ENCODE data around the gene SLC39A2.
A peak's percentile ranks its signal among the peaks of the same experiment; 100 is the strongest.

Gene SLC39A2

DNA sequence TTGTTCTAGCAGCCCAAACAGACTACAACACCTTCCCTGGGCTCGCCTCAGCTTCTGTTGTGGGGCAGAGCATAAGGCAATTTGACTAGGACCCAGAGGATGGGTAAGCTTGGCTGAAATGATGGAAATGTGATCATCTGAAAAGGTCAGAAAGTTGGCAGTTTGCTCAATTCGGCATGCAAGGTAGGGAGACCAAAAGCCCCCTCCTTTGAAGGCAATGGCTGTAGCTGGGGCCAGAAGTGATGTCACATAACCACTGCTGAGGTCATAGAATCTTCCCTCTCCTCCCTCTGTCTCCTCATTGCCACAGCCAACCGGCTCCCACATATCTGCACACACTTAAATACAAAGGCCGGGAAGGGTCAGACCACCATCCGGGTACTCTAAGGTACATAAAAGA, 30.8 kb downstream of the SLC39A2 start, which contains the start of gene TPPP2 (continued):
- TF ChIP-seq, protein P1, sequence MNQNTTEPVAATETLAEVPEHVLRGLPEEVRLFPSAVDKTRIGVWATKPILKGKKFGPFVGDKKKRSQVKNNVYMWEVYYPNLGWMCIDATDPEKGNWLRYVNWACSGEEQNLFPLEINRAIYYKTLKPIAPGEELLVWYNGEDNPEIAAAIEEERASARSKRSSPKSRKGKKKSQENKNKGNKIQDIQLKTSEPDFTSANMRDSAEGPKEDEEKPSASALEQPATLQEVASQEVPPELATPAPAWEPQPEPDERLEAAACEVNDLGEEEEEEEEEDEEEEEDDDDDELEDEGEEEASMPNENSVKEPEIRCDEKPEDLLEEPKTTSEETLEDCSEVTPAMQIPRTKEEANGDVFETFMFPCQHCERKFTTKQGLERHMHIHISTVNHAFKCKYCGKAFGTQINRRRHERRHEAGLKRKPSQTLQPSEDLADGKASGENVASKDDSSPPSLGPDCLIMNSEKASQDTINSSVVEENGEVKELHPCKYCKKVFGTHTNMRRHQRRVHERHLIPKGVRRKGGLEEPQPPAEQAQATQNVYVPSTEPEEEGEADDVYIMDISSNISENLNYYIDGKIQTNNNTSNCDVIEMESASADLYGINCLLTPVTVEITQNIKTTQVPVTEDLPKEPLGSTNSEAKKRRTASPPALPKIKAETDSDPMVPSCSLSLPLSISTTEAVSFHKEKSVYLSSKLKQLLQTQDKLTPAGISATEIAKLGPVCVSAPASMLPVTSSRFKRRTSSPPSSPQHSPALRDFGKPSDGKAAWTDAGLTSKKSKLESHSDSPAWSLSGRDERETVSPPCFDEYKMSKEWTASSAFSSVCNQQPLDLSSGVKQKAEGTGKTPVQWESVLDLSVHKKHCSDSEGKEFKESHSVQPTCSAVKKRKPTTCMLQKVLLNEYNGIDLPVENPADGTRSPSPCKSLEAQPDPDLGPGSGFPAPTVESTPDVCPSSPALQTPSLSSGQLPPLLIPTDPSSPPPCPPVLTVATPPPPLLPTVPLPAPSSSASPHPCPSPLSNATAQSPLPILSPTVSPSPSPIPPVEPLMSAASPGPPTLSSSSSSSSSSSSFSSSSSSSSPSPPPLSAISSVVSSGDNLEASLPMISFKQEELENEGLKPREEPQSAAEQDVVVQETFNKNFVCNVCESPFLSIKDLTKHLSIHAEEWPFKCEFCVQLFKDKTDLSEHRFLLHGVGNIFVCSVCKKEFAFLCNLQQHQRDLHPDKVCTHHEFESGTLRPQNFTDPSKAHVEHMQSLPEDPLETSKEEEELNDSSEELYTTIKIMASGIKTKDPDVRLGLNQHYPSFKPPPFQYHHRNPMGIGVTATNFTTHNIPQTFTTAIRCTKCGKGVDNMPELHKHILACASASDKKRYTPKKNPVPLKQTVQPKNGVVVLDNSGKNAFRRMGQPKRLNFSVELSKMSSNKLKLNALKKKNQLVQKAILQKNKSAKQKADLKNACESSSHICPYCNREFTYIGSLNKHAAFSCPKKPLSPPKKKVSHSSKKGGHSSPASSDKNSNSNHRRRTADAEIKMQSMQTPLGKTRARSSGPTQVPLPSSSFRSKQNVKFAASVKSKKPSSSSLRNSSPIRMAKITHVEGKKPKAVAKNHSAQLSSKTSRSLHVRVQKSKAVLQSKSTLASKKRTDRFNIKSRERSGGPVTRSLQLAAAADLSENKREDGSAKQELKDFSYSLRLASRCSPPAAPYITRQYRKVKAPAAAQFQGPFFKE (tag by site-specific recombination; IDR thresholded peaks at IDR 0.05; ENCODE audit: borderline replicate concordance), result no peak
- TF ChIP-seq ZNF239 (tag by site-specific recombination; IDR thresholded peaks at IDR 0.05), result no peak
- no peak for TF ChIP-seq SETDB1 (IDR thresholded peaks at IDR 0.05; ENCODE audit: insufficient read length, low read length)

DNA sequence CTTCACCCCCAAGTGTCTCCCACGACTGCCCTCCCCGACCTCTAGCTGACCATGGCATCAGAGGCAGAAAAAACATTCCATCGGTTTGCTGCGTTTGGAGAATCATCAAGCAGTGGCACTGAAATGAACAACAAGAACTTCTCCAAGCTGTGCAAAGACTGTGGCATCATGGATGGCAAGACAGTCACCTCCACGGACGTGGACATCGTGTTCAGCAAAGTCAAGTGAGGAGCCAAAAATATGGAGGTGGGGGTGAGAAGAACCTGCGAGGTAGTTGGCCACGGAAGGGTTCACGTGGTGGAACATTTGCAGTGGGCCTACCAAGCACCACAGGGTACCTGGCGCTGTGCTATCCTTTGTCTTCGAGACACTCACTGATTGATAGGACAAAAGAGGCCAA, 31.4 kb downstream of the SLC39A2 start:
- Histone ChIP-seq H3K4me1 (ENCODE audit: control insufficient read depth, insufficient read depth, low read length) (peaks cover 5% of the 10 kb centered on the region; the same call in 1 of the 2 replicates), H3K36me3 (ENCODE audit: control insufficient read depth in 2 of 2, insufficient read depth in 1 of 2, low read length in 2 of 2) (no peaks in the 10 kb centered on the region), H3K27ac (ENCODE audit: extremely low read depth, low read depth, low read length) (no peak overlapping the region), H3K9me3 (ENCODE audit: control insufficient read depth, insufficient read depth, low read depth, low read length) (no peaks in the 10 kb centered on the region), H3K4me3 (ENCODE audit: low read depth, low read length) (no peak overlapping the region)
- CTCF ChIA-PET, result interaction anchor here (5.2 kb wide), 1 partner anchor 15 kb away, joined by 35 read pairs; no protein-coding TSS in a partner anchor
- POLR2A ChIA-PET, result no interaction called here
- TF ChIP-seq ZNF624 (tag by site-specific recombination; IDR thresholded peaks at IDR 0.05) (no peak), ZBTB8A (tag by site-specific recombination; IDR thresholded peaks at IDR 0.05) (no peak), ZNF341 (tag by site-specific recombination; IDR thresholded peaks at IDR 0.05; ENCODE audit: low read depth) (no peak), SALL2 (tag by site-specific recombination; IDR thresholded peaks at IDR 0.05; ENCODE audit: borderline replicate concordance) (no peak), ZNF548 (tag by site-specific recombination; IDR thresholded peaks at IDR 0.05) (no peak), GLI2 (tag by site-specific recombination; IDR thresholded peaks at IDR 0.05; ENCODE audit: borderline replicate concordance, low read depth) (no peak), OSR2 (tag by site-specific recombination; IDR thresholded peaks at IDR 0.05) (no peak)

DNA sequence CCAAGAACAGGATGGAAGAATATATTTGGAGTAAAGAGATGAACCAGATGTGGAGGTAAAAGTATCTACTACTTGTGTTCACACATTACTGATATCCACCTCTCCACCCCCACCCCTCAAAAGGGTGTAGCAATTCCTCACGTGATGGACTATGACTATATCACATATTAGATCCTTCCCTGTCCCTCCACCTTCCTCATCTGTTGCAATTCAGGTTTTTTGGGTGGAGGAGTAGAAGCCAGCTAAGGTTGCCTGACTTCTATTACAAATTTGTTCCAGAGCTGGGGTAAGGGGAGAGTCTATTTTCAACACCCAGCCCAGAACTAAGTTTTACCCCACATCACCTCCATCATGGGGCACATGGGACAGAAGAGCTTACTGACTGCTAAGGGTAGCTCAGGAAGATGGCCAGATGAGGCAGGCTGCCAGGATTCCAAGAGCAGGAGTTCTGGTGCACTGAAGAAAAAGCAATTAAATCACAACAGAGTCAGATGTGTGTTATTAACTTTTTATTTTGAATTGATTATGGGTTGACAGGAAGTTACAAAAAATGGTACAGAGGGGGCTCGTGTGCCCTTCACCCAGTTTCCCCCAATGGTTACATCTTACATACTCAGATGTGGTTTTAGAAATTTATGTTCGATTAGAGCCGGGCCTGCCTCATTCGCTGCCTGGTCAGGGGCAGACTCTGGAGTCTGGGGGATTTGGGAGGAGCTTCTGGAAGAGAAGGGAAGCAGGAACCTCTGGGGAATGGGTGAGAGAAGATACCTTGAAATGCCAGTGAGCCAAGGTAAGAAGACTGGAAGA, 33.4 kb downstream of the SLC39A2 start:
- ChIA-PET CTCF (interaction anchor here (0.7 to 5.2 kb wide), 7 partner anchors 8 to 72 kb away, joined by 3 to 35 read pairs (median 3); no protein-coding TSS in a partner anchor), POLR2A (interaction anchor here (1.6 kb wide), 1 partner anchor 13 kb away, joined by 3 read pairs; no protein-coding TSS in a partner anchor)
- Histone ChIP-seq H3K36me3 (ENCODE audit: control insufficient read depth in 2 of 2, insufficient read depth in 1 of 2, low read length in 2 of 2) (no peaks in the 10 kb centered on the region), H3K27ac (ENCODE audit: extremely low read depth, low read depth, low read length) (no peak overlapping the region), H3K9me3 (ENCODE audit: control insufficient read depth, insufficient read depth, low read depth, low read length) (no peaks in the 10 kb centered on the region), H3K4me3 (ENCODE audit: low read depth, low read length) (no peak overlapping the region), H3K4me1 (ENCODE audit: control insufficient read depth, insufficient read depth, low read length) (no peaks in the 10 kb centered on the region)
- TF ChIP-seq HOXD13 (CRISPR knock-in tag; IDR thresholded peaks at IDR 0.05; ENCODE audit: borderline replicate concordance), result no peak
- TF ChIP-seq ZNF529 (tag by site-specific recombination; IDR thresholded peaks at IDR 0.05; ENCODE audit: insufficient replicate concordance), result peak; percentile 96

DNA sequence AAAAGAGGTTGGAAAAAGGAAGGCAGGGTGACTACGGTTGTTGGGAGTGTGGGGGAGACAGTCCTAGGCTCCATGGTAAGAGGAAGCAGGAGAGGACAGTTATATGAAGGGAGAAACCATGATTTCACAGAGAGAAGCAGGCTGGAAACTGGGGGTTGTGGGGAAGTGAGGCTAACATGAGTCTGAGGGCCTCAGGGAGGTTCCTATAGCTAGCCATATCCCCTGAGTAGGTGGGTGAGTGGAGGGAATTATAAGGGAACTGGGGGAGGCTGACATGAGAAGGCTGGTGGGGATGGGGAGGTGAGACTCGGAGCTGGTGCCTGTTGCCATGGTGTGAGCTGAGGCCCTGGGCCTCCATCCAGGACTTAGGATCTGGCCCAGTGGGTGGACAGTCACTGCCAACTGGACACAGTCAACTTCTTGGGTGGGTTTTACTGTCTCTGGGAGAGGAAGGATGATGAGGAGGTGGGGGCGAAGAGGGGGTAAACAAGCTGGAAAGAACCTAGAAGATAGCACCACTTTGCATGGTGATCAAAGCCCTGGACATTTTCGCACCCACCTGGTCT, 34.1 kb downstream of the SLC39A2 start:
- TF ChIP-seq SALL2 (tag by site-specific recombination; IDR thresholded peaks at IDR 0.05; ENCODE audit: borderline replicate concordance), result no peak
- peak; percentile 38; the same call in 1 of the 2 replicates for TF ChIP-seq EGR2 (tag by site-specific recombination; IDR thresholded peaks at IDR 0.05; ENCODE audit: low read depth)
- no peak for TF ChIP-seq ZNF114 (tag by site-specific recombination; IDR thresholded peaks at IDR 0.05)
- TF ChIP-seq SP2 (tag by site-specific recombination; IDR thresholded peaks at IDR 0.05), result no peak
- H3K4me3 ChIP-seq (ENCODE audit: low read depth, low read length), result no peak overlapping the region
- H3K36me3 ChIP-seq (ENCODE audit: control insufficient read depth in 2 of 2, insufficient read depth in 1 of 2, low read length in 2 of 2), result no peaks in the 10 kb centered on the region
- ChIA-PET CTCF (interaction anchor here (0.6 to 5.2 kb wide), 6 partner anchors 8 to 80 kb away, joined by 3 to 35 read pairs (median 3); no protein-coding TSS in a partner anchor), POLR2A (interaction anchor here (1.6 kb wide), 1 partner anchor 13 kb away, joined by 3 read pairs; no protein-coding TSS in a partner anchor)
- H3K27ac ChIP-seq (ENCODE audit: extremely low read depth, low read depth, low read length), result no peak overlapping the region
- no peaks in the 10 kb centered on the region for H3K9me3 ChIP-seq (ENCODE audit: control insufficient read depth, insufficient read depth, low read depth, low read length)
- no peaks in the 10 kb centered on the region for H3K4me1 ChIP-seq (ENCODE audit: control insufficient read depth, insufficient read depth, low read length)
